Testis (tissue), 3 donors: ENCODE results near the gene KCNAB2. TPM values are rescaled to one million over a fixed set of nuclear protein-coding genes. Genes with fewer than 3 reads are reported as not detected.

Experiments used
- DNase-seq: peaks from one replicate; pipeline ENCODE4 v3.0.0-alpha.2; 2019
- H3K27ac ChIP-seq, 2 donors: fragments of 200-600 bp; sonication (generic); one replicate each; pipeline ENCODE4 v1.5.1; 2019
- H3K27me3 ChIP-seq: fragments of 200-600 bp; sonication (generic); one replicate; pipeline ENCODE4 v1.5.1; 2019
- H3K36me3 ChIP-seq: fragments of 200-600 bp; sonication (generic); one replicate; pipeline ENCODE4 v1.5.1; 2017; ENCODE audit warnings: low read depth; ENCODE audit errors: missing control alignments
- H3K4me1 ChIP-seq: fragments of 200-600 bp; sonication (generic); one replicate; pipeline ENCODE4 v1.5.1; 2019
- H3K4me3 ChIP-seq, 2 donors: fragments of 200-600 bp; sonication (generic); one replicate each; pipeline ENCODE4 v1.5.1; 2017 to 2019
- H3K9me3 ChIP-seq: fragments of 200-600 bp; sonication (generic); one replicate; pipeline ENCODE4 v1.5.1; 2017
- CTCF ChIP-seq, 3 experiments: fragments of 450-650 bp in 2 of 3; fragments of 200-600 bp in 1 of 3; sonication (generic) in 1 of 3; IDR thresholded peaks; one replicate each; pipeline ENCODE4 v1.5.1; 2016 to 2019; ENCODE audit warnings: antibody characterized with exemption in 3 of 3, mild to moderate bottlenecking in 2 of 3, moderate library complexity in 1 of 3
- POLR2A ChIP-seq: fragments of 450-650 bp; IDR thresholded peaks from one replicate; pipeline ENCODE4 v1.6.1; 2017; ENCODE audit warnings: antibody characterized with exemption, mild to moderate bottlenecking, moderate library complexity
- WGBS, 2 donors: methylation state at CpG; one replicate each; pipeline ENCODE4 v1.1.5; 2018; 5-methylcytosine and 5-hydroxymethylcytosine counted together
- intact Hi-C: fragments of 100-400 bp; cut with DNase I; formaldehyde crosslinking; loops from one replicate; pipeline ENCODE4 v1.15.1; 2023; ENCODE audit warnings: low total_unique reads
- polyA plus RNA-seq: library from polyadenylated mRNA; stranded (reverse); fragments of 350-450 nt; fragmentation: Illumina TruSeq; extraction: RNeasy Lipid Tissue Mini Kit (QIAGEN cat#74804); gene quantifications from one replicate; pipeline ENCODE4 v1.2.3, GENCODE V29; 2014; ENCODE audit warnings: low read depth, low replicate concordance; ENCODE audit not compliant: insufficient read depth
- total RNA-seq, 2 donors: library from RNA; depleted of rRNA; stranded (reverse); fragments of >200 nt; gene quantifications; one replicate each; pipeline ENCODE4 v1.2.3, GENCODE V29; 2016

Gene KCNAB2
- total and polyA plus RNA-seq, 3 donors from 2014 or later, result 9.0 to 9.8 (median 9.3) TPM

- intact Hi-C loops, result no loop called here
- H3K4me3 ChIP-seq, result no peak overlapping the region
- WGBS, 2 donors, result 77 to 94% methylated on average over 32 to 33 of the region's 33 CpGs
- no peaks in the 10 kb centered on the region for H3K9me3 ChIP-seq
- H3K27me3 ChIP-seq, result no peaks in the 10 kb centered on the region
- no peak overlapping the region for H3K27ac ChIP-seq
- no peak for DNase-seq
- peaks cover 11% of the 10 kb centered on the region for H3K4me1 ChIP-seq
- no peak for TF ChIP-seq CTCF (IDR thresholded peaks at IDR 0.05)
- TF ChIP-seq POLR2A, result no peak
- H3K36me3 ChIP-seq, result no peaks in the 10 kb centered on the region
Observed at GRCh38 chr1:6002714-6003501, 42.8 kb upstream of the KCNAB2 start.

DNA sequence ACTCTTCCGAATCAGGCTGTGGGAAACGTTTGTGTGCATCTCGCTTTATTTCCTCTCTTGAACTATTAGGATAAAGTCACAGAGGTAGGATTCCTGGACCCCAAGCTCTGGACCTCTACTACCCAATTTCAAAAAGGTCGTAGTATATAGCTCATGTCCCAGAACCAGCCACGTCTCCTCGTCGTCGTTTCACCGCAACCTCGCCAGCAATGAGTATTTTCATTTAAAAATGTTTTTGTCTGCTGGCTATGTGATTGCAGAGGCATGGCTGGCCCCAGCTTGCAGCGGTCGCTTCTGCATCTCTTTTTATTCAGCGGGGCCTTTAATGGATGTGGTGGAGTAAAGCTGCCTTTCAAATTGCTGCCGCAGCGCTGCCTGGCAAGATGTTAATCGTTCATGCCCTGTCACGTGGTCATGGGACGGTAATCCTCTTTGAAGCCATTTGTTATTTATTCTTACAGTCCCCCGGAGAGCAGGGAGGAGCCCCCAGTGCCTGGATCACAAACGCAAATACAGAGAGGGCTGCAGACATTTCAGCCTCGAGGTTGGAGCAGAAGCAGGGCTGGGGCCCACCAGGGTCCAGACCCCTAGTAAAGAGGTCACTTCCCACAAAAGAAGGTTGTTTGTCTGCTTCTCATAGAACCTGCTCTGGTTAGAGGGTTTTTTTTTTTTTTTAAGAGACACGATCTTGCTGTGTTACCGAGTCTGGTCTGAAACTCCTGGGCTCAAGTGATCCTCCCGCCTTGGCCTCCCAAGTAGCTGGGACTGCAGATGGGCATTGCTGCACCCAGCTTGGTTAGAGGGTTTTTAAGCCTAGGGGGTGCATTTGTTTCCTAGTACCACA, 41.9 kb upstream of the KCNAB2 start:
- no peak for TF ChIP-seq POLR2A
- TF ChIP-seq CTCF (IDR thresholded peaks at IDR 0.05), result no peak
- 88 to 90% methylated on average over 24 of the region's 24 CpGs for WGBS, 2 donors
- DNase-seq, result no peak
- Histone ChIP-seq H3K36me3 (no peaks in the 10 kb centered on the region), H3K9me3 (no peaks in the 10 kb centered on the region), H3K27me3 (no peaks in the 10 kb centered on the region), H3K27ac (no peak overlapping the region), H3K4me3 (no peak overlapping the region), H3K4me1 (peaks cover 11% of the 10 kb centered on the region)
- intact Hi-C loops, result no loop called here

DNA sequence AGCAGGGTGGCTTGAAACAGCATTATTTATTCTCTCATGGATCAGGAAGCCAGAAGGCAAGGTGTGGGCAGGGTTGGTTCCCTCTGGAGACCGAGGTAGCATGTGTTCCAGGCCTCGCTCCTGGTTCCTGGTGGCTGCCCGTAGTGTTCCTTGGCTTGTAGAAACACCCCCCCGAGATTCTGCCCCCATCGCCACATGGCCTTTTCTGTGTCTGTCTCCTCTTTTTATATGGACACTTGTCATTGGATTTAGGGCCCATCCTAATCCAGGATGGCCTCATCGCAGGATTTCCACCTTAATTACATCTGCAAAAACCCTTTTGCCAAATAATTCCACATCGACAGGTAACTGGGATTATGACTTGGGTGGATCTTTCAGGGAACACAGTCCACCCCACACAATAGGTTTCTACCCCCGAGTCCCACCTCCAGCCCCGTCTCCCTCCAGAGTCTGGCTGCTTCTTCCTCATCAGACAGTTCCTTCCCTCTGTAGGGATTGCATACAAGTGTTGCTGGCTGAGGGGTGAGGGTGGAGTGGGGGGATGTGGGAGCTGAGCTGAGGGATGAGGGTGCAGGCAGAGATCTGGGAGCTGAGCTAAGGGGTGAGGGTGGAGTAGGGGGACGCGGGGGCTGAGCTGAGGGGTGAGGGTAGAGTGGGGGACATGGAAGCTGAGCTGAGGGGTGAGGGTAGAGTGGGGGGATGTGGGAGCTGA, 41.1 kb upstream of the KCNAB2 start:
- no peak for TF ChIP-seq POLR2A
- no peak for TF ChIP-seq CTCF (IDR thresholded peaks at IDR 0.05)
- Histone ChIP-seq H3K27me3 (no peaks in the 10 kb centered on the region), H3K4me1 (peaks cover 11% of the 10 kb centered on the region), H3K36me3 (no peaks in the 10 kb centered on the region), H3K9me3 (no peaks in the 10 kb centered on the region), H3K4me3 (no peak overlapping the region), H3K27ac (no peak overlapping the region)
- 91 to 94% methylated on average over 9 to 11 of the region's 11 CpGs for WGBS, 2 donors
- DNase-seq, result no peak
- intact Hi-C loops, result no loop called here

GRCh38 chr1:6005276-6005917, 40.3 kb upstream of the KCNAB2 start:
- no peak for DNase-seq
- whole genome bisulfite sequencing, 2 donors, result 78 to 88% methylated on average over 9 to 10 of the region's 10 CpGs
- no peaks in the 10 kb centered on the region for H3K9me3 ChIP-seq
- no peaks in the 10 kb centered on the region for H3K27me3 ChIP-seq
- intact Hi-C loops, result no loop called here
- no peak overlapping the region for H3K27ac ChIP-seq
- H3K4me3 ChIP-seq, result no peak overlapping the region
- H3K36me3 ChIP-seq, result no peaks in the 10 kb centered on the region
- TF ChIP-seq POLR2A, result no peak
- no peak for TF ChIP-seq CTCF (IDR thresholded peaks at IDR 0.05)
- H3K4me1 ChIP-seq, result peaks cover 11% of the 10 kb centered on the region
